PFSK-1 (cell line): Measurements from ENCODE around the gene DACH1.

Experiments
- FOXP2 ChIP-seq: optimal IDR thresholded peaks from 2 replicates; pipeline ENCODE3; 2011; ENCODE audit warnings: borderline replicate concordance, control low read depth, inconsistent platforms; ENCODE audit not compliant: insufficient read depth; ENCODE audit errors: extremely low read length, extremely low read depth
- POLR2AphosphoS5 ChIP-seq: IDR thresholded peaks from 2 replicates; pipeline ENCODE4 v1.6.1; 2012; ENCODE audit warnings: low read depth, mild to moderate bottlenecking, control low read depth, low read length, moderate library complexity
- REST ChIP-seq, 2 experiments: IDR thresholded peaks; 2 replicates each; pipeline versions ENCODE4 v1.6.1 to v1.8.0; 2011 to 2012; ENCODE audit warnings: low read depth in 2 of 2, low read length in 2 of 2, control low read depth in 1 of 2, inconsistent platforms in 1 of 2, mild to moderate bottlenecking in 1 of 2, moderate library complexity in 1 of 2; ENCODE audit not compliant: insufficient read depth in 1 of 2
- SIN3A ChIP-seq: IDR thresholded peaks from 2 replicates; pipeline ENCODE4 v1.6.1; 2012; ENCODE audit warnings: mild to moderate bottlenecking, low read length, moderate library complexity, borderline replicate concordance; ENCODE audit not compliant: insufficient read depth
- TAF1 ChIP-seq: IDR thresholded peaks from 2 replicates; pipeline ENCODE4 v1.6.1; 2012; ENCODE audit warnings: low read length, control low read depth, borderline replicate concordance; ENCODE audit not compliant: insufficient read depth

Gene DACH1

GRCh38 chr13:71546881-71547280 is 320.1 kb downstream of the DACH1 start:
- no peak for TF ChIP-seq TAF1
- no peak for TF ChIP-seq FOXP2
- no peak for TF ChIP-seq POLR2AphosphoS5
- TF ChIP-seq REST (IDR thresholded peaks at IDR 0.05; ENCODE audit: insufficient read depth in 1 of 2, low read depth in 2 of 2, low read length in 2 of 2), result no peak
- TF ChIP-seq SIN3A, result no peak

- TF ChIP-seq SIN3A, result no peak
These were observed 326.9 kb downstream of the DACH1 start for GRCh38 chr13:71540098-71540497.

GRCh38 chr13:71536201-71536600 is 330.8 kb downstream of the DACH1 start:
- TF ChIP-seq FOXP2 (no peak), REST (IDR thresholded peaks at IDR 0.05; ENCODE audit: insufficient read depth in 1 of 2, low read depth in 2 of 2, low read length in 2 of 2) (no peak), POLR2AphosphoS5 (no peak)

GRCh38 chr13:71524613-71525304 is 342.2 kb downstream of the DACH1 start:
- TF ChIP-seq SIN3A (no peak), REST (IDR thresholded peaks at IDR 0.05; ENCODE audit: insufficient read depth in 1 of 2, low read depth in 2 of 2, low read length in 2 of 2) (no peak), TAF1 (no peak)

- TF ChIP-seq POLR2AphosphoS5, result no peak
- TF ChIP-seq SIN3A, result no peak
- no peak for TF ChIP-seq REST (IDR thresholded peaks at IDR 0.05; ENCODE audit: insufficient read depth in 1 of 2, low read depth in 2 of 2, low read length in 2 of 2)
- no peak for TF ChIP-seq FOXP2
- no peak for TF ChIP-seq TAF1
These were observed 342.8 kb downstream of the DACH1 start for GRCh38 chr13:71524245-71524612.
